EH (cell line): ENCODE measurements around the gene CCDC102A.
"Not testable (repeated sequence)": the region's sequence is repeated elsewhere in the genome, so short reads cannot be mapped to it uniquely, and the experiment has no call there.

Experiments
- DNase-seq: peaks from one replicate; pipeline ENCODE4 v3.0.0-alpha.2; 2015; ENCODE audit warnings: low read depth

Gene CCDC102A

DNA sequence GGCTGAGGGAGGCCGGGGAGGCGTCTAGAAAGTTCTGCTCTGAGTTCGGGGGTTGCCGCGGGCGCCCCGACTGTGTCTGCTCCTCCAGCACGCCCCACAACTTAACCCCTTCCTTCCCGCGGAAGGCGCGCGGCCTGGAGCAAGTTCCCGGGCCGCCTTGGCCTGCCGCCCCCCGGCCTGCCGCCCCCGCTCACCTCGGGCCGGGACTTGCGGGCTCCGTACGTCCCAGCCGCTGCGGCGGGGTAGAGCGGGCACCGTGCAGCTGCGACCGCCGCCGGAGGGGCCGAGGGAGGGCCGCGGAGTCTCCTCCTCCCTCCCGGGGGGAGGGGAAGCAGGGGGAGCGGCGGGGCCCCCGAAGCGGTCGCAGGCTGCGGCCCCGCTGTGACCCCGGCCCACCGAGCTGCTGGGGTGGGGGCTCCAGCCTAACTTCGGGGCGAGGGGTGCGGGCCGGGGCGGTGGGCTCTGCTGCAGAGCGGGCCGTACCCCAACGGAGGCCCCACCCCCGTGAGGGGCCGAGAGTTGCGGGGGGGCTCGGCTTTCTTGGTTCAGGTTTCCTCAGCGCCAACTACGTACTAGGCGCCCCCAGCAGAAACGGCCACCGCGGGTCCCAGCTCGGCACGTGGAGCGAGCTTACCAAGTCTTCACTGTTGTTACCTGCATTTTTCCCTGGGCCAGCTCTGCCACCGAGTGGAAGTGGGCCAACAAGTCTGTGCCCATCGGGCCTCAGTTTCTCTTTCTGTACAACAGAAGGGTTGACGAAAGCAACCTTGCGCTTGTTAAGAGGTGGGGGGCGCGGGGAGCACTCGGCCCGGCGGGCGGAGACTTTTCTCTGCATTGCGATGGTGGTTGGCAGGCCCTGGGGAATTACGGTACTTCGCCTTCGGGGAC lies at the start of gene CCDC102A:
Gene CCDC102A (minus strand): TSS at position 266 of the 888 bp plus-strand sequence. CDS start 7,394 bp downstream, outside the sequence.
- no peak for DNase-seq

DNA sequence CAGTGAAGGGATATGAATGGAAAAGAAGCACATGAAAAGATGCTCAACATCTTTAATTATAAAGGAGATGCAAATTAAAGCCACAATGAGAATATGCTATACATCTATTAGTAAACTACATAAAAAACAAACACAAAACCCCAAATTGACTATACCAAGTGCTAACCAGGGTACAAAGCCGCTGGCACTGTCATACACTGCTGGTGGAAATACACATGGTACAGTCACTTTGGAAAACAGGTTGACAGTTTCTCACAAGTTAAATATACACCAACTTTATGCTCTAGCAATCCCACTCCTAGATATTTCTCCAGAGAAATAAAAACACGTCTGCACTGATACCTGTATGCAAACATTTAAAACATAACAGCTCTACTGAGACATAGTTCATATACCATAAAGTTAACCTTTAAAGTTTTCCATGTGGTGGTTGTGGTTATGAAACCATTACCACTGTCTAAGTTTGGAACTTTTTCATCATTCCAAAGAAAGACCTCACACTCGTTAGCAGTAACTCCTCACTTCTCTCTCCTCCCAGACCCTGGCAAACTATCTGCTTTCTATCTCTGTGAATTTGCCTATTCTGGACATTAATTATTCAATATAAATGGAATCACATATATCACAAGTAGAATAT lies 48.8 kb upstream of the CCDC102A start:
- no peak for DNase-seq

GRCh38 chr16:57579361-57579665 lies 42.9 kb upstream of the CCDC102A start:
- no peak for DNase-seq

GRCh38 chr16:57578521-57579360 lies 42.4 kb upstream of the CCDC102A start:
- DNase-seq: no peak

- no peak for DNase-seq
Observed at GRCh38 chr16:57577691-57578224, 41.4 kb upstream of the CCDC102A start.

DNA sequence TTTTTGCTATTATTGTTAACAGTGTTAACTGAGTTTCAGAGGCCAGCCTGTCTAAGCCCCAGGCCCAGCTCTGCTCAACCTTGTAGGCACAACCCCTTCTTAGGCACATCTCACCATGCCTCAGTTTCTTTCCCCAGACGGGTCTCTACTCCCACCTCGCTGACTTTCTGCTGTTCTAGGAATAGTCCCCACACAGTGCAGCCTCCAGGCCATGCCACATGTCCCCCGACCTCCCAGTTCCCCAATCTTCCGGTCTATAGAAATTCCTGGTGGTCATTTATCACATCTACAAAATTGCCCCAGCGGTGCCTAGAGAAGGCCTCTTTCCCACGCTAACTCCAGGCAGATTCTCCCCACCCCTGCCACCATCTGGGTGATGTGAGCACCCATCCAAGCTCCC lies 40.8 kb upstream of the CCDC102A start:
- DNase-seq: no peak

- DNase-seq: peak; percentile 66
Observed at GRCh38 chr16:57576429-57576870, 40.1 kb upstream of the CCDC102A start.

DNA sequence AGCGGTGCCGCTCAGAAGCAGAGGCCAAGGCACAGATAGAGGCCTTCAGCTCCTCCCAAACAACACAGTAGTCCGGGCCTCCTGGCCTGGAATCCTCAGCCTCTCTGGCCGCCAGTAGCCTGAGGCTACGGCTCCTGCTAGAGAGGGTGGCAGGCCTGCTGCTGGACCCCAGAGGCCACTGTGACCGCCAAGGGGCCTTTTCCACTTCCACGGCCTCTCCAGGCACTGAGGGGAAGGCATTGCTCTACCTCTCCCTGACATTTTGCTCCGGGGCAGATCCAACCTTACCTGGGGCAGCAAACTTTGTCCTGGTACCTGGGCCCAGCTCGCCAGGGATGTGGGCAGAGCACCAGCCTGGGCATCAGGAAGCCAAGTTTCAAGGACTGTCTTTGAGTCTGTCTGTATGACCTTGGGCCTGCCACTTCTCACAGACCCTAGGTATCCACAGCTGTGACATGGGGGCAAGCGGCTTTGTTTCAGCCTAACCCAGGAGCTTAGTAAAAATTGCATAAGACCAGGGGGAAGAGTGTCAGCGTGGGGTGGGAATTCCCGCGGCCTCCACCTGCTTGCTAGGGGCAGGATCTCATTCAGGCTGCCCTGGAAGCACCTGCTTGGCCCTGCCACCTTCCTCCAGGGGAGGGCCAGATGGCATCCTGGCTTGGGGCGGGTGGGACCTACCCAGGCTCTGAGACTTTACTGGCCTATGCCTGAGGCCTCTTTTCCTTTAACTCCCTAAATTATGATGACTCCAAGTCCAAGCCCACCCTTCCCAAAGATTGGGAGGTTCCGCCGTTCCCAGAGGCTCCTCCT lies 39.3 kb upstream of the CCDC102A start:
- DNase-seq: no peak

DNA sequence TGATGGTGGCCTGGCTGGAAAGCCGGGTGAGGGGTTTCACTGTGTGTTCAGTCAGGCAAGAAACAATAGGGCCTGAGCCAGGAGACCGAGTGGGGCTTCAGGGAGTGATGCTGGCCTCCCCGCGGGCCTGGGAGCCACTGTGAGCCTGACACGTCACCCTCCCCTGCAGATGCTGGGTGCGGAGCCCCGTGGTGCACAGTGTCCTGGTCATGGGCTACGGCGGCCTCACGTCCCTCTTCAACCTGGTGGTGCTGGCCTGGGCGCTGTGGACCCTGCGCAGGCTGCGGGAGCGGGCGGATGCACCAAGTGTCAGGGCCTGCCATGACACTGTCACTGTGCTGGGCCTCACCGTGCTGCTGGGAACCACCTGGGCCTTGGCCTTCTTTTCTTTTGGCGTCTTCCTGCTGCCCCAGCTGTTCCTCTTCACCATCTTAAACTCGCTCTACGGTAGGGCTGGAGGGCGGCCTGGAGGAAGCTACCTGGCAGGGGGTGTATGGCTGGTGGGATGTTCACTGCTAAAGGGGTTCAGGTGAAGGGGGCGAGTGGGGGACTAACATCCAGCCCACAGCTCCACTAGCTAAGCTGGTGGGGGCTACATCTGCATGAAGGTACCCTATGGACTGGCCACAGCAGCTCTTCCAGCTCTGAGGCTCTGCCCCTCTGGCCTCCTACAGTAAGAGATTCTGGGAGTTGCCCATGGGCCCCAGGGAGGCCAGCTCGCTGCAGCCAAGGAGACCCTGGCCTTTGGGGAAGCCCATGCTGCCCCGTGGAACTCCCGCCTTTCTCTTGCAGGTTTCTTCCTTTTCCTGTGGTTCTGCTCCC lies 38.5 kb upstream of the CCDC102A start:
- DNase-seq: no peak

- DNase-seq: no peak
Observed at GRCh38 chr16:57574086-57574485, 37.7 kb upstream of the CCDC102A start.

GRCh38 chr16:57572978-57573728 lies 36.8 kb upstream of the CCDC102A start:
- no peak for DNase-seq

DNA sequence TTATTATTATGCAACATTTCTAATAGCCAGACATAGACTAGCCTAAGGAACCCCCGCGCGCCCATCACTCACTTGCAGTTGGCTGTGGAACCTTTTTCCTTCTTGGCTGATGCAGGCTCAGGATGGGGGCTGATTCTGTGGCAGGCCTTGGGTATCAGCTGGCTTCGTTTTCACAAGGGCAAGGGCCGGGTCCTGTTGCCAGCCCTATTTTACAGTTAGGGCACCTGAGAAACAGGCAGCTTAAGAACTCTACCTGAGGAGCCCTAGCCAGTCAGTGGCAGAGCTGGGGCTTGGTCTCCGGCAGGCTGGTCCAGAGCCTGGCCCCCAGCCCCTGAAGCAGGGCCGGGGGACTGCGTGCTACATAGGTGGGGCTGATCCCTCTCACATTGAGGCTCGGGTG lies 34.7 kb upstream of the CCDC102A start:
- no peak for DNase-seq

GRCh38 chr16:57570301-57571070 lies 34.1 kb upstream of the CCDC102A start:
- DNase-seq: no peak

DNA sequence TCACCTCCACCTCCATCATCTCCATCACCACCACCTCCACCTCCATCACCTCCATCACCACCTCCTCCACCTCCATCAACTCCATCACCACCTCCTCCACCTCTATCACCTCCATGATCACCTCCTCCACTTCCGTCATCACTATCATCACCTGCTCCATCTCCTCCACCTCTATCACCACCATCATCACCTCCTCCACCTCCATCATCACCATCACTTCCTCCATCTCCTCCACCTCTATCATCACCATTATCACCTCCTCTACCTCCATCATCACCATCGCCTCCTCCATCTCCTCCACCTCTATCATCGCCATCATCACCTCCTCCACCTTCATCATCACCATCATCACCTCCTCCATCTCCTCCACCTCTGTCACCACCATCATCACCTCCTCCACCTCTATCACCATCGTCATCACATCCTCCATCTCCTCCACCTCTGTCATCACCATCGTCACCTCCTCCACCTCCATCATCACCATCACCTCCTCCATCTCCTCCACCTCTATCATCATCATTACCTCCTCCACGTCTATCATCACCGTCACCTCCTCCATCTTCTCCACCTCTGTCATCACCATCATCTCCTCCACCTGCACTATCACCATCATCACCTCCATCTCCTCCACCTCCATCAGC lies 33.1 kb upstream of the CCDC102A start:
- DNase-seq: no peak

GRCh38 chr16:57568772-57569171 lies 32.4 kb upstream of the CCDC102A start:
- DNase-seq: not testable (repeated sequence)

GRCh38 chr16:57568173-57568678 lies 31.9 kb upstream of the CCDC102A start:
- no peak for DNase-seq

DNA sequence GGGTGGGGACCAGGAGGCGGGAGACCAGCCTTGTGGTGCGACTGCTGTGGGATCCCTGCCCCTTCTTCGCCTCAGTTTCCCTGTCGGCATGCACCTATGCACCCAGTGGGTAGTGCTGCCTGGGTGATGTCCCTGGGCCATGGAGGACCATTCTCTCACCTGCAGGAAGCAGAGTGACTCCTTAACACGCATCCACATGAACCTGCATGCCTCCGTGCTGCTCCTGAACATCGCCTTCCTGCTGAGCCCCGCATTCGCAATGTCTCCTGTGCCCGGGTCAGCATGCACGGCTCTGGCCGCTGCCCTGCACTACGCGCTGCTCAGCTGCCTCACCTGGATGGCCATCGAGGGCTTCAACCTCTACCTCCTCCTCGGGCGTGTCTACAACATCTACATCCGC lies 31.3 kb upstream of the CCDC102A start:
- no peak for DNase-seq

- no peak for DNase-seq
Observed at GRCh38 chr16:57566436-57566835, 30.1 kb upstream of the CCDC102A start.
